GM19455 (cell line): ENCODE data around the gene PCSK9.

Source experiments
- ATAC-seq: cut with Tn5 transposase; IDR thresholded peaks from one replicate; pipeline ENCODE4 v1.9.1; 2021; ENCODE audit not compliant: unreplicated experiment

Gene PCSK9

GRCh38 chr1:55057270-55057955, 18.1 kb downstream of the PCSK9 start:
- no peak for ATAC-seq

DNA sequence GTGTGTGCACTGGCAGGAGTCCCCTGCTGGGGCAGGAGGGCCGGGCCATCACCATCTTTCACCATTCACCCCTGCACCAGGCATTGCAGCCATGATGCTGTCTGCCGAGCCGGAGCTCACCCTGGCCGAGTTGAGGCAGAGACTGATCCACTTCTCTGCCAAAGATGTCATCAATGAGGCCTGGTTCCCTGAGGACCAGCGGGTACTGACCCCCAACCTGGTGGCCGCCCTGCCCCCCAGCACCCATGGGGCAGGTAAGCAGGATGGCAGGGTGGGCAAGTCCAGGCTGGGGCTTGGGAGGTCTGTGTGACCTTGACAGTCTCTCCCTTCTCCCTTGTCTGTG, 18.6 kb downstream of the PCSK9 start:
- ATAC-seq: no peak

DNA sequence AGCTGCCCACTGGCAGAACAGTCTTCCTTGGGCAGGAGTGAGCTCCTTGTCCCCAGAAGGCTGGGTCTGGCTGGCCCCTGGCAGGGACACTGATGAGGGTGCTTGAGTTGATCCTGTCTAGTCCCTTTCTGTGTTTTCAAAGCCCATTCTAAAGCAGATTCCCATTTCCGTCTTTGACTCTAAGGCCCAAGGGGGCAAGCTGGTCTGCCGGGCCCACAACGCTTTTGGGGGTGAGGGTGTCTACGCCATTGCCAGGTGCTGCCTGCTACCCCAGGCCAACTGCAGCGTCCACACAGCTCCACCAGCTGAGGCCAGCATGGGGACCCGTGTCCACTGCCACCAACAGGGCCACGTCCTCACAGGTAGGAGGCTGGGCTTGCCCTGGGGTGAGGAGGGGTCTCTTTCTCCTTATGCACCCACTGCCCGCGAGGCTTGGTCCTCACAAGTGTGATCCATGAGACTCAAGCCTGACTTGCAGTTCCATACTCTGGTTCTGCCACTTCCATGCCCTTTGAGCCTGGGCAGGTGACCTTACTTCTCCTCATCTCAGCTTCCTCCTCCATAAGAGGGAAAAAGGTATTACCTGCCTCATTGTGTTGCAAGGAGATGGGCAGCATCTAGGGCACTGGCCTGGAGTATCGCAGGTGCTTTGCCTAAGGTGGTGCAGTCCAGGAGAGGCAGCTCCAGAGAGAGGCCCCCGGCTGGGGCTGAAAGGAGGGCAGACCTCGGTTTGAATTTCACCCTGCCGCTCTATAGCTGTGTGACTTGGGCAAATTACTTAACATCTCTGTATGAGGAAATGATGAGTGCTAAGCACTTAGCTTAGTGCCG, 20.2 kb downstream of the PCSK9 start:
- no peak for ATAC-seq

DNA sequence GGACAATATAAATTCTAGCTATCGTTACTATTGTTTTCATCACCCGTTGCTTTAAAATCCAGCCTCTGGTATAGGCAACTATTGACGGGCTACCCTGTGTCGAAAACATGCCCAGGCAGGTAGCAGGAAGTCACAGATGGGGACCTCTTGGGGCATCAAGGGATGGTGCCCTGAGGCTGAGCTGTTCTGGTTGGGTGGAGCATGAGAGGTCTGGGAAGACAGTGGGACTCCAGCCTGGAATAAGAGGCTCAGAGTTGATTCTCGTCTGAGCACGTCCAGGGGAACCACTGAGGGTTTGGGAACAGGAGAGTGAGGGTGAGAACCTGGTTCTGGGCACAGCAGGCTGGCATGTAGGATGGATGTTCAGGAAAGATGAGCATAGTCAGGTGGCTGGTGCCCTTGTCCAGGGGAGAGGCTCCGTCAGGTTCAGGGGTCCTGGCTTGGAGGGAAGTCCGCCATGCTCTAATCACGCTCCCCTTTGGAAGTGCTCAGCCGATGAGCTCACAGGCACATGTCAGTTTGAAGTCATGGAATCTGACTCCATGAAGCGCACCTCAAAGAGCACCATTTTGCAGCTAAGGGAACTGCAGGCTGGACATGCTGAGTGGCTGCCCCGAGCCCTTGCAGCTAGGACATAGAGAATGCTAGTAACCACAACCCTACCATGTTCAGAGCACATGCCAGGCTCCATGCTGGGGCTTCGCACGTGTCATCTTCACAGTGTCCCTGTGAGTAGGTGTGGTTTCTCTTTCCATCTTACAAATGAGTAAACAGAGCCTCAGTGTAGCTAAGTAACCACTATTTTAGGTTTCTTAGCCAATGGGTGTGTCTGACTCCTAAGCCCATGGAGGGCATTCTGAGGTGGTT, 21.0 kb downstream of the PCSK9 start:
- ATAC-seq: no peak

GRCh38 chr1:55061000-55061705, 21.8 kb downstream of the PCSK9 start:
- ATAC-seq: no peak

DNA sequence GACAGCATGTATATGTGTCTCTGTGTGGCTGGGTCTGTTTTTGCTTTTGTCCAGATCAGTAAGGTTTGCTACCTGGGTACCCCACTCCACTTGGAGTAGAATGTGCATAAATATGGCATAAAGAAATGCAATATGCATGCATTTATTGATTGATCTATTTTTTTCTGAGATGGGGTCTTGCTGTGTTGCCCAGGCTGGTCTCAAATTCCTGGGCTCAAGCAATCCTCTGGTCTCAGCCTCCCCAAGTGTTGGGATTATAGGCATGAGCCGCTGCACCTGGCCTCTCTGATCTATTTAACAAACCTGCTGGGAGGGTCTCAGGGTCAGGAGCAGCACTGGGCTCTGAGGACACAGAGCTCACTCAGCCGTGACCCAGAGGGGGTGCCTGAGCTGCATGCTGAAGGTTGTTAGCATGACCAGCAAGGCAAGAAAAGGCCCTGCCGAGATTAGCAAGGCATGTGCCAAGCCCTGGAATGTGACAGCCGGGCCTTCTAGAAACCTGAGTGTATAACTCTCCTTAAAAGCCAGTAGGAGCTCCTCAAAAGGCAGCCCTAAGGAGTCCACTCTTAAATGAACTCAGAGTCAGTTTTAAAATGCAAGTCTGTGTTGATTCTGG, 22.5 kb downstream of the PCSK9 start:
- ATAC-seq: no peak

- ATAC-seq: no peak
Measured at GRCh38 chr1:55062801-55063576, 23.6 kb downstream of the PCSK9 start.

DNA sequence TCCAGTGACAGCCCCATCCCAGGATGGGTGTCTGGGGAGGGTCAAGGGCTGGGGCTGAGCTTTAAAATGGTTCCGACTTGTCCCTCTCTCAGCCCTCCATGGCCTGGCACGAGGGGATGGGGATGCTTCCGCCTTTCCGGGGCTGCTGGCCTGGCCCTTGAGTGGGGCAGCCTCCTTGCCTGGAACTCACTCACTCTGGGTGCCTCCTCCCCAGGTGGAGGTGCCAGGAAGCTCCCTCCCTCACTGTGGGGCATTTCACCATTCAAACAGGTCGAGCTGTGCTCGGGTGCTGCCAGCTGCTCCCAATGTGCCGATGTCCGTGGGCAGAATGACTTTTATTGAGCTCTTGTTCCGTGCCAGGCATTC, 24.2 kb downstream of the PCSK9 start:
- no peak for ATAC-seq

- ATAC-seq: no peak
Measured at GRCh38 chr1:55064071-55064581, 24.8 kb downstream of the PCSK9 start.

DNA sequence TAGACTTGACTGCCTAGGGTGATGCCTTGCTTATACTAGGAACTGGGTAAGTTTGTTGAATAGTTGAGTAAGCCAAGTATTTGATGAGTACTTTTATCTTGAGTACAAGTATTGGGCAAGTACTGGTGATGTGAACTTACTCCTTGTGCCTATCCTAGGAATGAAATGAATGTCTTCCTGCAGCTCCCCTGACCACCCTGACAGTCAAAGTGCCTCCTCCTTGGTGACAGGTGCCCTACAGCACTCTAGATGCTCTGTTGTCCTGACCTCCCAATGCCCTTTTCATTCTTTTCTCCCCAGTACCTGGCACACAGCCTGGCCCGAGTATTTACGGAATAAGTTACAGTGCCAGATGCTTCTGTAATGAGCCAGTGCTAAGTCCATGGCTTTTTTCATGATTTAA, 25.5 kb downstream of the PCSK9 start:
- no peak for ATAC-seq

- ATAC-seq: no peak
Measured at GRCh38 chr1:55065648-55066047, 26.3 kb downstream of the PCSK9 start.

GRCh38 chr1:55067022-55067778, 27.9 kb downstream of the PCSK9 start:
- no peak for ATAC-seq

DNA sequence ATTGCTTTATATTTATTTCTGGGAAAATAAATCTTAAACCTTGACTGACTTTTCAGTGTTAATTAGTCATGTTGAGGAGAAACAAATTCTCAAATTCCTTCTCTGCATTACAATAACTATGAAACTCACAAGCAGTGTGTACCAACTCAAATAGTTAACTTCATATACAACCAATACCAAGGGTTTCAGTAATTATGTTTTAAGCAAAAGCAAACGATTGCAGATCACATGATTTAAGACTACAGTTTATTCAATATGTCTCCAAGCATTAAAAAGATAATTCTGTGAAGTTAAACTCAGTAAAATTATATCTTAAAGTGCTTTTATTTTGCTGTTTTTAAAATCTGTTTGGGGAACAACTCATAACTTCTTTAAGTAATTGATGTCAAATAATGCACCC, 28.6 kb downstream of the PCSK9 start:
- ATAC-seq: no peak

DNA sequence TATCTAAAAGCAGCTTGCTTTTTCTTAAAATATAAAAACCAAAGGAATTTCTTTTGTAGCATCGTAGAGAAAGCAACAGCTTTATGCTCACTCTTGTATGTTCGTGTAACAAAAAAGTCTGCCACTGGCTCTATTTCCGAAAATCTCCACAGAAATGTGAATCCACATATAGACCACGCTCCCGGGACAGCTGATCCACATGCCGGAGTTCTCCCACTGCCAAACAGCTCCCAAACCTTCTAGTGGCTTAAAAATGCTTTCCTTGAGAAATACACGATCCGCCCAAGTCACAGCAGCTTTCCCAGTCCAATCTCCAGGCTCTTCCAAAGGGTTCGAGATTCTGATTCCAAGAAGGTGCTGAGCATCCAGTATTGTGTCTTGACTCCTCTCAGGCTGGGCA, 29.3 kb downstream of the PCSK9 start:
- ATAC-seq: no peak

DNA sequence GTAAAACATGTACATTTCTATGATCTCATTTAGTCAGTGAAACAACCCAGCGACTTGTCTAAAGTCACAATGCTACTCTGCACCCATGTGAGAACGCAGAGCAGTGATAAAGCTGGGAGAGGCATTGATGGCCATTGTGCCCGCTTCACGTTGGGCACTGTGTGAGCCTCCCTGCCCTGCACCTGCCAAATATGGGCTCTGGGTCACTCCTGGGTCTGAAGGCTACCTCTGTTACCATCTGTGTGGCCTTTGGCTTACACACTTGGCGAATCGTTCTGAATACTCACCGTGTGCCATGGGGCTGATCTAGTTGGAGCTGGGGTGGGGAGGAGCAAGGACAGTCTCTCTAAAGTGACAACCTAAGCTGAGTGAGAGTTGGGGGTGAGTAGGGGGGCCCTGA, 29.9 kb downstream of the PCSK9 start:
- ATAC-seq: no peak

GRCh38 chr1:55070293-55071164, 31.2 kb downstream of the PCSK9 start:
- no peak for ATAC-seq

DNA sequence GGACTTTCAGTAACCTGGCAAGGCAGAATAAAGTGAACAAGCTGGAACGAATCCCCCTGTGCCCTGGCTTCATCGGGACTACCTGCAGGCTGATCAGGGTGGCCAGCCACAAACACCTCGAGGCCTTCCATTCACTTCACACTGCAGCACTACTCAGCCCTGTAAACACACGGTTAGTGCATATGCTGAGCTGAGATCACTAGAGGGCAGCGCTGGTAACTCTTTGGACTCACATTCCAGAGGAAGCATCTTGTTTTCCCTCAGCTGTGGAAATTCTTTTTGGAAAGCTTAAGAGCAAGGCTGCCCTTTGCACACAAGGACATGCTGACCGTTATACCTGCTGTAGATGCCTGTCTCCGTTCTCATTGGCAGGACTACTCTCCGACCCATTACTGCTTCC, 32.1 kb downstream of the PCSK9 start:
- no peak for ATAC-seq
